ENCODE results near the gene DYSF. TPM values are rescaled to one million over a fixed set of nuclear protein-coding genes. Genes with fewer than 3 reads are reported as not detected.

The DYSF gene
- total RNA-seq, 1 experiment from 2014 or later, result 0.89 TPM

- Histone ChIP-seq H3K27me3 (ENCODE audit: insufficient read depth, low read length) (no peaks in the 10 kb centered on the region), H3K27ac (ENCODE audit: low read depth, low read length) (no peak overlapping the region), H3K4me2 (ENCODE audit: low read length) (no peak overlapping the region), H3K9ac (ENCODE audit: low read length) (no peak overlapping the region), H3K36me3 (ENCODE audit: control insufficient read depth in 1 of 2, insufficient read depth in 2 of 2, low read length in 2 of 2) (no peaks in the 10 kb centered on the region), H3K9me3 (ENCODE audit: control insufficient read depth in 1 of 2, insufficient read depth in 1 of 2, low read depth in 1 of 2, low read length in 2 of 2) (no peaks in the 10 kb centered on the region), H3K4me1 (ENCODE audit: control insufficient read depth in 1 of 2, insufficient read depth in 2 of 2, low read length in 2 of 2) (peaks cover 5 to 18% of the 10 kb centered on the region in 2 experiments; a peak in 3 of 4 replicates), H3K79me2 (ENCODE audit: insufficient read depth, low read length) (no peaks in the 10 kb centered on the region), H3K4me3 (replicated peaks in 1 of 2; ENCODE audit: low read depth in 1 of 2, low read length in 2 of 2) (no peak overlapping the region), H3K9me2 (ENCODE audit: insufficient read depth) (no peaks in the 10 kb centered on the region), H2AFZ (ENCODE audit: low read depth, low read length, poor library complexity, severe bottlenecking) (no peak overlapping the region), H4K20me1 (ENCODE audit: insufficient read depth) (no peaks in the 10 kb centered on the region)
- ChIA-PET CTCF (no interaction called here), POLR2A (no interaction called here), RAD21 (ENCODE audit: low non-redundant PET in 1 of 2, low total read pairs in 2 of 2, uncharacterized antibody in 2 of 2, unreplicated experiment in 2 of 2) (no interaction called here)
- intact Hi-C loops (cut with micrococcal nuclease), result no loop called here
- TF ChIP-seq CTCF (IDR thresholded peaks at IDR 0.05 in 2 of 3, conservative IDR thresholded peaks at IDR 0.05 in 1 of 3; ENCODE audit: borderline replicate concordance in 1 of 3, insufficient read depth in 1 of 3, low read depth in 2 of 3, low read length in 2 of 3) (no peak), EZH2phosphoT487 (IDR thresholded peaks at IDR 0.05; ENCODE audit: borderline replicate concordance) (no peak), ZNF274 (IDR thresholded peaks at IDR 0.05; ENCODE audit: low read depth, low read length) (no peak), SP1 (IDR thresholded peaks at IDR 0.05; ENCODE audit: low read depth) (no peak), SRF (IDR thresholded peaks at IDR 0.05; ENCODE audit: low read depth) (no peak), REST (IDR thresholded peaks at IDR 0.05; ENCODE audit: low read depth) (no peak), FOSL1 (IDR thresholded peaks at IDR 0.05; ENCODE audit: low read depth) (no peak), TCF7L2 (IDR thresholded peaks at IDR 0.05; ENCODE audit: borderline replicate concordance, extremely low read depth, insufficient read depth, insufficient read length) (no peak), ATF3 (IDR thresholded peaks at IDR 0.05) (no peak), EGR1 (IDR thresholded peaks at IDR 0.05; ENCODE audit: low read depth) (no peak), ZBTB33 (IDR thresholded peaks at IDR 0.05; ENCODE audit: extremely low read depth, insufficient replicate concordance, low read length) (no peak), EZH2 (IDR thresholded peaks at IDR 0.05) (no peak)
- no TSS peak for BruUV-seq (replicated peaks)
- ATAC-seq, result no peak
- no peak for DNase-seq (ENCODE audit: low read depth, low spot score)
Observed at GRCh38 chr2:71456617-71457016, 3.3 kb downstream of the DYSF start.
